Skin epidermis (tissue), 12 donors: ENCODE results near the gene XPO6.
"Not testable (repeated sequence)": the region's sequence is repeated elsewhere in the genome, so short reads cannot be mapped to it uniquely, and the experiment has no call there.

Experiments used
- H3K27ac ChIP-seq, 21 experiments: fragments of 200-600 bp; sonication (generic) in 11 of 21; one replicate each; pipeline ENCODE4 v1.5.0; 2020; ENCODE audit warnings: mild to moderate bottlenecking in 3 of 21, inconsistent platforms in 2 of 21, moderate library complexity in 2 of 21
- H3K4me3 ChIP-seq, 7 experiments: fragments of 200-600 bp; sonication (generic) in 2 of 7; one replicate each; pipeline ENCODE4 v1.5.0; 2020; ENCODE audit warnings: inconsistent platforms in 2 of 7, mild to moderate bottlenecking in 2 of 7, moderate library complexity in 1 of 7

Gene XPO6

GRCh38 chr16:28211758-28212531 lies at the start of gene XPO6:
TSS of gene XPO6 (minus strand) at chr16:28211965. CDS start at chr16:28211368, 597 bp downstream.
- Histone ChIP-seq H3K4me3 (peak within 1 kb of the TSS; percentile 62 to 97 (median 91)), H3K27ac (peak within 1 kb of the TSS; percentile 76 to 98 (median 94))

DNA sequence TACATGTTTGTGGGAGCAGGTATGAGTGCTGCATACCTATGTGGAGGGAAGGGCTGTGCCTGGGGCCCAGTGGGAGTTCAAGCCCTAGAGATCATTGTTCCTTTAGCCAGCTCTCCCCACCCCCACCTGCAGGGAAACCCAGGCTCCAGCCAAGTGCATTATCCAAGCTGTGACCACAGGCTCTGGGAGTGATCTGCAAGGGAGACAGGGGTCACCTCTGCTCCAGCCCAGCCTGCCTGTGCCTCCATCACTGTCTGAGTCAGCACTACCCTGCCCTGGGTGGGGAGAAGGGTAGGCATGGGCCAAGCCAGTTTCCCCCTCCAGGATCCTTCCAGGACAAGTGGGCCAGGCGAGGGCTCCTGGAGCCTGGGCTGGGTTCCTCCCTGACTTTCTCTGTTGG lies 48.4 kb upstream of the XPO6 start:
- Histone ChIP-seq H3K4me3 (no peak overlapping the region), H3K27ac (no peak overlapping the region)

GRCh38 chr16:28259781-28260150 lies 48.0 kb upstream of the XPO6 start:
- Histone ChIP-seq H3K4me3 (no peak overlapping the region), H3K27ac (no peak overlapping the region)

DNA sequence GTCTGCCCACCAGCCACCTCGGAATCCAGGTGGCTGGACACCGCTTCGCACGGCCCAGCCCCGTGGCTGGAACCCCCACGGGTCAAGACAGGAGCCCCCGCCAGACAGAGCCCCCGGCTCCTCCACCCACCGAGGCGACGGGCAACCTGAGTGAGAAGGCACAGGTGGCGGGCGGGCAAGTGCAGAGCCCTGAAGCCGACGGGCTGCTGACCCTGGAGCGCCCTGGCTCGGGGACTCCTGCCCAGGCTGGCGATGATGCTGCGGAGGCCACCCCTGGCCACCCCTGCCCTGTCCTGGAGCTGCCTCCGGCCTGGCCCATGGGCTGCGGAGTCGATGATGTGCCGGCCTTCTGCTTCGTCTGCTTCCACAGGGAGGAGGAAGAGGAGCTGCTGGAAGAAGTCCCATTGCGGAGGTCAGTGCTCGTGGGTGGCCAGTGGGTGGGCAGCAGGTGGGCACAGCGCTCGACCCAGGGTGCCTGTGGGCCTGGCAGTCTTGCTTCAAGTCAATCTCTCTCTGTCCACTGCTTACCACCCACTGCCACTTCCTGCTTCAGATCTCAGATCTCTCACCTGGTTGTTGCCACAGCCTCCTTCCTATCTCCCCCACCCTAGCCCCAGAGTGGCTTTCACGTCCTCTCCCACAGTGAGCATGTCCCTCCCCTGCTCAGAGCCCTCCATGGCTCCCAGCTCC lies 47.5 kb upstream of the XPO6 start:
- Histone ChIP-seq H3K27ac (no peak overlapping the region), H3K4me3 (no peak overlapping the region)

GRCh38 chr16:28258567-28258966 lies 46.8 kb upstream of the XPO6 start:
- Histone ChIP-seq H3K27ac (no peak overlapping the region), H3K4me3 (no peak overlapping the region)

DNA sequence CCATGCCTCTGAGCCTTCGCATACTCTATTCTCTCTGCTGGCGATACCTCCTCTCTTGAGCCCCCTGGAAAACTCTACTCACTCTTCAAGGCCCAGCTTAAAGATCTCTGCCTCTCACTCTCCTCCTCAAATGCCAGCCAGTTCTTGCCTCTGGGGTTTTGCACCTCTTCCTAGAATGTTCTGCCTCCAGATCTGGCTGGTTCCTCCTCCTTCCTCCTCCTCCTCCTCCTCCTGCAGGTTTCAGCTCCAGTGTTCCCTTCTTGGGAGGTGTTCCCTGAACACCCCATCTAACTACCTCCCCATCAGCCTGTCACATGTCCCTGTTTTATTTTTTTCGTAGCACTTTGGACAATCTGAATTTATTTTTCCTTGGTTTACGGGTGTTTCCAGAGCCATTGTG lies 45.5 kb upstream of the XPO6 start:
- no peak overlapping the region for H3K4me3 ChIP-seq
- H3K27ac ChIP-seq, result no peak overlapping the region

GRCh38 chr16:28255838-28256237 lies 44.1 kb upstream of the XPO6 start:
- no peak overlapping the region for H3K27ac ChIP-seq
- no peak overlapping the region for H3K4me3 ChIP-seq

DNA sequence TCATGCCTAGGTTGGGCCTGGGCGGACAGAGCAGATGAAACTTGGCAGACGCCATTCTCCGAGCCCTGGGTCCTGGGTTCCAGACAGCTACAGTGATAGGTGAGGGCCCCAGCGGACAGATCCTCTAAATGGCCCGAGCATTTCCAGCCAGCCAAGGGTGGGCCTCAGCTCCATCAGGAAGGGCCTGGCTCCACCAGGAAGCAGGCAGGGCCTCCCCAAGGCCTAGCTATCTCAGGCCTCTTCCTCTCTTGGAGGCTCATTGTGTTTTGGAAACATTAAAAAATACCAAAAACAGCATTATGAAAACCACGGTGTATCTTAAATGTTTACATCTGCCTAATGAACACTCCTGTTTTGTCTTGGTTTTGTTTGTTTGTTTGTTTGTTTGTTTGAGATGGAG lies 42.4 kb upstream of the XPO6 start:
- no peak overlapping the region for H3K4me3 ChIP-seq
- no peak overlapping the region for H3K27ac ChIP-seq

GRCh38 chr16:28250999-28251398 lies 39.2 kb upstream of the XPO6 start:
- Histone ChIP-seq H3K27ac (no peak overlapping the region), H3K4me3 (no peak overlapping the region)

GRCh38 chr16:28249483-28249882 lies 37.7 kb upstream of the XPO6 start:
- not testable (repeated sequence) for H3K4me3 ChIP-seq, H3K27ac ChIP-seq

GRCh38 chr16:28241924-28242323 lies 30.2 kb upstream of the XPO6 start:
- no peak overlapping the region for H3K27ac ChIP-seq

GRCh38 chr16:28237754-28238357 lies 26.1 kb upstream of the XPO6 start:
- Histone ChIP-seq H3K27ac (no peak overlapping the region), H3K4me3 (no peak overlapping the region)

More at GRCh38 chr16:28241924-28242323, 30.2 kb upstream of the XPO6 start:
- H3K4me3 ChIP-seq, result no peak overlapping the region

DNA sequence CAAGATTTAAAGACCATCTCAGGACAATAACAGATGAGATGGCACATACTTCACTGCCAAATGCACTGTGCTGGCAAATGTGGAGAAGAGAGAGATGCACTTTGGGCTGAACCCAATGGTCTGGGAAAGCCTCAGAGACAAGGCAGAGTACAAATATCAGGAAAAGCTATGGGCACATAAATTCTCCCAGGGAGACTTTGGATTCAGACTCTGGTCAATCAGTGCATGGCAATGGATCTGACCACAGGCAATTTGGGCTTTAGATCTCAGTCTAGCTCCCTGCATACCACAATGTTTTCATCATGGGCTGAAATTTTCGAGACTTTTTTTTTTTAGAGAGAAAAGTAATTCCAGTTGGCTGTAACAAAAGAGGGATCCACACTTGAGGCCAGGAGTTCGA lies 20.0 kb upstream of the XPO6 start:
- no peak overlapping the region for H3K4me3 ChIP-seq
- H3K27ac ChIP-seq, result no peak overlapping the region

GRCh38 chr16:28223909-28224308 lies 12.1 kb upstream of the XPO6 start:
- H3K4me3 ChIP-seq, H3K27ac ChIP-seq: not testable (repeated sequence)

DNA sequence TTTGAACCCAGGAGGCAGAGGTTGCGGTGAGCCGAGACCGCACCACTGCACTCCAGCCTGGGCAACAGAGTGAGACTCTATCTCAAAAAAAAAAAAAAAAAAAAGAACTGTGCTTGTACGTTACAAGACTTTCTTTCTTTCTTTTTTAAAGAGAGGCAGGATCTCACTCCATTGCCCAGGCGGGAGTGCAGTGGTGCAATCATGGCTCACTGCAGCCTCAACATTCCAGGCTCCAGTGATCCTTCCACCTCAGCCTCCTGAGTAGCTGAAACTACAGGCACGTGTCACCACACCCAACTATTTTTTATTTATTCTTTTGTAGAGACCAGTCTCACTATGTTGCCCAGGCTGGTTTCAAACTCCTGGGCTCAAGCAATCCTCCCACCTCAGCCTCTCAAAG lies 8.0 kb upstream of the XPO6 start:
- not testable (repeated sequence) for H3K4me3 ChIP-seq, H3K27ac ChIP-seq

- Histone ChIP-seq H3K4me3 (no peak overlapping the region), H3K27ac (no peak overlapping the region)
These were observed 7.5 kb upstream of the XPO6 start for GRCh38 chr16:28219282-28219681.

DNA sequence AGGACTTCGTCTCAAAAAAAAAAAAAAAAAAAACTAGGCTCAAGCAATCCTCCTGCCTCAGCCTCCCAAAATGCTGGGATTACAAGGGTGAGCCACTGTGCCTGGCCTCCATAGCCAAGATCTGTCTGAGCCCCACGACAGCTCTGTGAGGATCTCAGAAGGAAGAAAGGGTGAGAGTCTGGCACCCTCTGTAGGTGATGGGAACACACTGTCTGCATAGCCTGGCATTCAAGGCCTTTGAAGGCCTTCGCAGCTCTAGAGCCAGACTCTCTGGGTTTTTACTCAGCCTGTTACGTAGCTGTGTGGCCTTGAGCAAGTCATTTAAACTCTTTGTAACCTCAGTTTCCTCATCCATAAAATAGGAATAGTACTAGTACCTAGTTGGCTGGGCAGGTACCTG lies 6.3 kb upstream of the XPO6 start:
- H3K4me3 ChIP-seq, result no peak overlapping the region
- no peak overlapping the region for H3K27ac ChIP-seq

- H3K27ac ChIP-seq, result no peak overlapping the region
- H3K4me3 ChIP-seq, result no peak overlapping the region
These were observed 5.6 kb upstream of the XPO6 start for GRCh38 chr16:28217326-28217725.

DNA sequence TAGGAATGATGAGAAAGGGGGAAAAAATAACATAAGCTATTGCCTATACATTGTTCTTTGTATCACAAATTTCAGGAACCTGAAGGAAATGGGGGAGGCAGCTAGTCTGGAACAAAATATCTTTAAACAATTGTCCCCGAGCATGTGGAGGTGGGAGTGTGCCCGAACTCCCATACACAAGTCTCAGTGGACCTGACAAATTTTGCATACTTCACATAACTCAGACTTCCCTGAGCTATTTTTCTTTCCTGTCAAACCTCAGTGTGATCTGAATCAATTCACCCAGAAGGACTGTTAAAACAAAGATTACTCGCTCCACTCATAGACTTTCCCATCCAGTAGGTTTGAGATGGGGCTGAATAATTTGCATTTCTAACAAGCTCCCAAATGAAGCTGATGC lies 1.6 kb upstream of the XPO6 start:
- H3K27ac ChIP-seq, result no peak overlapping the region

GRCh38 chr16:28212532-28212873 lies 738 bp upstream of the XPO6 start:
- Histone ChIP-seq H3K4me3 (peak overlapping the region; percentile 62 to 97 (median 91)), H3K27ac (peak overlapping the region in 6 of 21 experiments; percentile 93 to 97 (median 95))

More for the DNA sequence above, 1.6 kb upstream of the XPO6 start:
- H3K4me3 ChIP-seq, result no peak overlapping the region

GRCh38 chr16:28210979-28211588 lies 681 bp downstream of the XPO6 start:
- peak overlapping the region; percentile 76 to 98 (median 94) for H3K27ac ChIP-seq

More at GRCh38 chr16:28210979-28211588, 681 bp downstream of the XPO6 start:
- H3K4me3 ChIP-seq, result peak overlapping the region; percentile 62 to 97 (median 91)
